Loucy (cell line): ENCODE results near the gene ACAP1.
A peak's percentile ranks its signal among the peaks of the same experiment; 100 is the strongest.

Experiments used
- H2AFZ ChIP-seq: fragments of 200-600 bp; sonication (generic); 2 replicates; pipeline ENCODE4 v1.6.0; 2016; ENCODE audit warnings: antibody characterized with exemption, mild to moderate bottlenecking, low read length, moderate library complexity
- H3F3A ChIP-seq: fragments of 200-600 bp; 2 replicates; pipeline ENCODE4 v1.6.0; 2016; ENCODE audit warnings: antibody characterized with exemption, low read depth, mild to moderate bottlenecking
- H3K27me3 ChIP-seq: fragments of 200-600 bp; sonication (generic); 2 replicates; pipeline ENCODE4 v1.6.1; 2014; ENCODE audit warnings: low read length, mild to moderate bottlenecking; ENCODE audit not compliant: insufficient read depth, poor library complexity, severe bottlenecking
- H3K36me3 ChIP-seq: fragments of 200-600 bp; sonication (generic); 2 replicates; pipeline ENCODE4 v1.6.1; 2016; ENCODE audit warnings: low read length; ENCODE audit not compliant: insufficient read depth
- H3K4me1 ChIP-seq: fragments of 200-600 bp; sonication (generic); 2 replicates; pipeline ENCODE4 v1.5.1; 2014; ENCODE audit warnings: low read length, mild to moderate bottlenecking; ENCODE audit not compliant: insufficient read depth, poor library complexity, severe bottlenecking
- H3K4me2 ChIP-seq: fragments of 200-600 bp; sonication (generic); 2 replicates; pipeline ENCODE4 v1.6.0; 2014; ENCODE audit warnings: antibody characterized with exemption, low read length, low read depth, mild to moderate bottlenecking; ENCODE audit not compliant: poor library complexity, severe bottlenecking
- H3K4me3 ChIP-seq: fragments of 200-600 bp; sonication (generic); 2 replicates; pipeline ENCODE4 v1.5.1; 2014; ENCODE audit warnings: low read length, mild to moderate bottlenecking, mixed read lengths; ENCODE audit not compliant: poor library complexity, severe bottlenecking
- H3K79me2 ChIP-seq: fragments of 200-600 bp; sonication (generic); 2 replicates; pipeline ENCODE4 v1.6.1; 2014; ENCODE audit warnings: low read length; ENCODE audit not compliant: insufficient read depth
- H3K9ac ChIP-seq: fragments of 200-600 bp; sonication (generic); 2 replicates; pipeline ENCODE4 v1.6.0; 2014; ENCODE audit warnings: mild to moderate bottlenecking, low read depth, low read length, moderate library complexity; ENCODE audit not compliant: poor library complexity, severe bottlenecking
- H3K9me2 ChIP-seq: fragments of 200-600 bp; sonication (generic); replicated peaks from 2 replicates; pipeline ENCODE4 v1.6.1; 2016; ENCODE audit warnings: low read depth, low read length, mixed read lengths
- H3K9me3 ChIP-seq: fragments of 200-600 bp; sonication (generic); 2 replicates; pipeline ENCODE4 v1.6.1; 2014; ENCODE audit warnings: mild to moderate bottlenecking, antibody characterized with exemption, low read length, low read depth; ENCODE audit not compliant: insufficient read depth
- H4K20me1 ChIP-seq: fragments of 200-600 bp; sonication (generic); 2 replicates; pipeline ENCODE4 v1.6.0; 2014; ENCODE audit warnings: antibody characterized with exemption, low read length, mild to moderate bottlenecking; ENCODE audit not compliant: insufficient read depth, poor library complexity, severe bottlenecking
- CTCF ChIP-seq: fragments of 200-600 bp; sonication (generic); conservative IDR thresholded peaks from 2 replicates; pipeline ENCODE4 v1.5.1; 2014; ENCODE audit warnings: mild to moderate bottlenecking, antibody characterized with exemption, low read length
- EZH2phosphoT487 ChIP-seq: fragments of 200-600 bp; IDR thresholded peaks from 2 replicates; pipeline ENCODE4 v1.6.1; 2018; ENCODE audit warnings: antibody characterized with exemption, mild to moderate bottlenecking, moderate library complexity, borderline replicate concordance

The ACAP1 gene

GRCh38 chr17:7325031-7325528 is 11.2 kb upstream of the ACAP1 start:
- Histone ChIP-seq H3K4me1 (peaks cover 8% of the 10 kb centered on the region), H4K20me1 (peaks cover 5% of the 10 kb centered on the region), H3K79me2 (peaks cover 21% of the 10 kb centered on the region), H3K36me3 (peaks cover 27% of the 10 kb centered on the region; the same call in 1 of the 2 replicates), H2AFZ (no peak overlapping the region), H3K4me3 (no peak overlapping the region), H3K9me2 (no peaks in the 10 kb centered on the region), H3F3A (no peaks in the 10 kb centered on the region), H3K9ac (no peak overlapping the region), H3K9me3 (no peaks in the 10 kb centered on the region), H3K27me3 (no peaks in the 10 kb centered on the region), H3K4me2 (no peak overlapping the region)
- no peak for TF ChIP-seq EZH2phosphoT487
- no peak for TF ChIP-seq CTCF

- no peaks in the 10 kb centered on the region for H3F3A ChIP-seq
- peaks cover 18% of the 10 kb centered on the region; the same call in 1 of the 2 replicates for H3K36me3 ChIP-seq
- H3K4me1 ChIP-seq: peaks cover 15% of the 10 kb centered on the region
- no peaks in the 10 kb centered on the region for H3K9me3 ChIP-seq
- no peak overlapping the region for H2AFZ ChIP-seq
- H3K9me2 ChIP-seq: no peaks in the 10 kb centered on the region
- no peak overlapping the region for H3K9ac ChIP-seq
- H3K4me3 ChIP-seq: no peak overlapping the region
- TF ChIP-seq EZH2phosphoT487 (no peak), CTCF (no peak)
- H4K20me1 ChIP-seq: peaks cover 5% of the 10 kb centered on the region
- no peaks in the 10 kb centered on the region for H3K27me3 ChIP-seq
- H3K4me2 ChIP-seq: no peak overlapping the region
- peaks cover 21% of the 10 kb centered on the region for H3K79me2 ChIP-seq
Measured at GRCh38 chr17:7326186-7326585, 10.1 kb upstream of the ACAP1 start.

- no peak overlapping the region for H3K9ac ChIP-seq
- H3K27me3 ChIP-seq: no peaks in the 10 kb centered on the region
- H3F3A ChIP-seq: no peaks in the 10 kb centered on the region
- peaks cover 21% of the 10 kb centered on the region for H3K79me2 ChIP-seq
- peaks cover 17% of the 10 kb centered on the region; the same call in 1 of the 2 replicates for H3K36me3 ChIP-seq
- peaks cover 20% of the 10 kb centered on the region for H3K4me1 ChIP-seq
- H3K9me2 ChIP-seq: no peaks in the 10 kb centered on the region
- no peak overlapping the region for H2AFZ ChIP-seq
- H4K20me1 ChIP-seq: peaks cover 5% of the 10 kb centered on the region
- peak overlapping the region; percentile 82 for H3K4me2 ChIP-seq
- H3K9me3 ChIP-seq: no peaks in the 10 kb centered on the region
- no peak overlapping the region for H3K4me3 ChIP-seq
- TF ChIP-seq CTCF (no peak), EZH2phosphoT487 (no peak)
Measured at GRCh38 chr17:7327056-7327455, 9.3 kb upstream of the ACAP1 start.
